MM.1S (cell line): ENCODE data around the gene FADS1.

Experiments
- DNase-seq: peaks from one replicate; pipeline ENCODE4 v3.0.0-alpha.2; 2015
- H2AFZ ChIP-seq: fragments of 300-600 bp; sonication (generic); 2 replicates; pipeline ENCODE4 v1.6.0; 2016; ENCODE audit warnings: antibody characterized with exemption, low read length
- H3F3A ChIP-seq: fragments of 300-600 bp; sonication (generic); 2 replicates; pipeline ENCODE4 v1.6.1; 2016; ENCODE audit warnings: mild to moderate bottlenecking, antibody characterized with exemption, low read length, moderate library complexity, mixed read lengths; ENCODE audit not compliant: insufficient read depth
- H3K27ac ChIP-seq: fragments of 300-600 bp; sonication (generic); 2 replicates; pipeline ENCODE4 v1.5.1; 2016; ENCODE audit warnings: mild to moderate bottlenecking, low read length
- H3K27me3 ChIP-seq: fragments of 300-600 bp; sonication (generic); replicated peaks from 2 replicates; pipeline ENCODE4 v1.6.0; 2016; ENCODE audit warnings: low read length; ENCODE audit not compliant: insufficient read depth
- H3K36me3 ChIP-seq: fragments of 300-600 bp; sonication (generic); replicated peaks from 2 replicates; pipeline ENCODE4 v1.6.1; 2016; ENCODE audit warnings: mild to moderate bottlenecking, low read length, mixed read lengths; ENCODE audit not compliant: insufficient read depth
- H3K4me1 ChIP-seq: fragments of 300-600 bp; sonication (generic); 2 replicates; pipeline ENCODE4 v1.6.1; 2016; ENCODE audit warnings: low read length, mixed read lengths
- H3K4me2 ChIP-seq: fragments of 300-600 bp; sonication (generic); 2 replicates; pipeline ENCODE4 v1.6.0; 2016; ENCODE audit warnings: low read depth, low read length
- H3K4me3 ChIP-seq: fragments of 300-600 bp; sonication (generic); 2 replicates; pipeline ENCODE4 v1.5.1; 2016; ENCODE audit warnings: low read length, mixed read lengths
- H3K79me2 ChIP-seq: fragments of 300-600 bp; sonication (generic); 2 replicates; pipeline ENCODE4 v1.6.1; 2016; ENCODE audit warnings: mixed run types, low read length, mixed read lengths
- H3K9ac ChIP-seq: fragments of 300-600 bp; sonication (generic); 2 replicates; pipeline ENCODE4 v1.6.1; 2016; ENCODE audit warnings: low read length, mixed read lengths
- H3K9me2 ChIP-seq: fragments of 300-600 bp; sonication (generic); replicated peaks from 2 replicates; pipeline ENCODE4 v1.6.1; 2016; ENCODE audit warnings: mild to moderate bottlenecking, low read length, mixed read lengths; ENCODE audit not compliant: insufficient read depth
- H3K9me3 ChIP-seq: fragments of 300-600 bp; sonication (generic); replicated peaks from 2 replicates; pipeline ENCODE4 v1.6.1; 2016; ENCODE audit warnings: mild to moderate bottlenecking, low read length, mixed read lengths; ENCODE audit not compliant: insufficient read depth
- H4K20me1 ChIP-seq: fragments of 300-600 bp; sonication (generic); 2 replicates; pipeline ENCODE4 v1.6.1; 2016; ENCODE audit warnings: mild to moderate bottlenecking, low read length, moderate library complexity, mixed read lengths; ENCODE audit not compliant: insufficient read depth
- CTCF ChIP-seq: fragments of 300-600 bp; sonication (generic); IDR thresholded peaks from 2 replicates; pipeline ENCODE4 v1.5.1; 2016; ENCODE audit warnings: antibody characterized with exemption, low read length, mixed read lengths
- EZH2 ChIP-seq: fragments of 300-600 bp; sonication (generic); optimal IDR thresholded peaks from 2 replicates; pipeline ENCODE3; 2017; ENCODE audit warnings: low read depth, mild to moderate bottlenecking, antibody characterized with exemption, low read length, mixed read lengths
- EZH2phosphoT487 ChIP-seq: fragments of 300-600 bp; sonication (generic); IDR thresholded peaks from 2 replicates; pipeline ENCODE4 v1.6.1; 2018; ENCODE audit warnings: antibody characterized with exemption, low read length

The FADS1 gene

DNA sequence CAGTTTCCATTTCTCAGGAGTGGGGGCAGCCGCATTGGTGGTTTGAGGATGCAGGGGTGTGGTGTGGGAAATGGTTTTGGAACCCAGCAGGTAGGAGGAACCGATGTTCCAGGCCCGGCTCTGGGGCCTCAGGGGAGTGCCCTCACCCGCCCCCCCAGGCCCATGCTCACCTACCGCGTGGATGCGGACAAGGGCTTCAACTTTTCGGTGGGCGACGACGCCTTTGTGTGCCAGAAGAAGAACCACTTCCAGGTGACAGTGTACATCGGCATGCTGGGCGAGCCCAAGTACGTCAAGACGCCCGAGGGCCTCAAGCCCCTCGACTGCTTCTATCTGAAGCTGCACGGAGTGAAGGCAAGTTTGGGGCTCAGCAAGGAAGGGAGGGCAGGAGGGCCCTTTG lies 43.0 kb downstream of the FADS1 start:
- Histone ChIP-seq H3K36me3 (no peaks in the 10 kb centered on the region), H3K79me2 (no peaks in the 10 kb centered on the region), H3K27me3 (peaks cover 26% of the 10 kb centered on the region), H4K20me1 (no peaks in the 10 kb centered on the region), H2AFZ (no peak overlapping the region), H3K27ac (no peak overlapping the region), H3F3A (no peaks in the 10 kb centered on the region), H3K4me3 (no peak overlapping the region), H3K9me2 (no peaks in the 10 kb centered on the region), H3K9ac (no peak overlapping the region), H3K9me3 (no peaks in the 10 kb centered on the region), H3K4me2 (no peak overlapping the region), H3K4me1 (no peaks in the 10 kb centered on the region)
- TF ChIP-seq EZH2phosphoT487 (no peak), CTCF (no peak), EZH2 (no peak)
- DNase-seq: no peak

DNA sequence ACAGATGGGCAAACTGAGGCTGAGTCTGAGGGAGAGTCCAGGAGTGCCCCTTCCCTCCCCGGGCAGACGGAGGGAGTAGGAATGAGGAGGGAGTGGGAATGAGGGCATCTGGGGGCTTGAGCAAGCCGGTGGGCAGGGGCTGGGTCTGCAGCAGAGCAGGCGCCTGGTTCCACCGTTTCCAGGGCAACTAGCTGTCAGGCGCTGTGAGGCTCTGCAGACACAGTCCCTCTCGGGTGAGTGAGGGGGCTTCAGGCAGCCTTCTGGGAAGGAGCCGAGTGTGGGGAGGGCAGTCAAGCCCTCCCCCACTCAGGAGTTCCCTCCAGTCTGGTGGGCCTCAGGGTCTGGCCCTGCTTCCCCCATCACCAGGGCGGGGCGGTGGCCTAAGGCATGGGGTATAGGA lies 43.4 kb downstream of the FADS1 start:
- no peak overlapping the region for H3K27ac ChIP-seq
- no peaks in the 10 kb centered on the region for H3K4me1 ChIP-seq
- H4K20me1 ChIP-seq: no peaks in the 10 kb centered on the region
- H3K9me3 ChIP-seq: no peaks in the 10 kb centered on the region
- H3K9ac ChIP-seq: no peak overlapping the region
- DNase-seq: no peak
- peaks cover 26% of the 10 kb centered on the region for H3K27me3 ChIP-seq
- H2AFZ ChIP-seq: no peak overlapping the region
- no peak overlapping the region for H3K4me3 ChIP-seq
- H3K9me2 ChIP-seq: no peaks in the 10 kb centered on the region
- TF ChIP-seq EZH2phosphoT487 (no peak), EZH2 (no peak), CTCF (no peak)
- H3K79me2 ChIP-seq: no peaks in the 10 kb centered on the region
- H3K4me2 ChIP-seq: no peak overlapping the region
- H3K36me3 ChIP-seq: no peaks in the 10 kb centered on the region
- no peaks in the 10 kb centered on the region for H3F3A ChIP-seq

GRCh38 chr11:61771985-61772455 lies 44.8 kb downstream of the FADS1 start:
- Histone ChIP-seq H3K4me3 (no peak overlapping the region), H3K27me3 (peaks cover 26% of the 10 kb centered on the region), H3K9me3 (no peaks in the 10 kb centered on the region), H3K79me2 (no peaks in the 10 kb centered on the region), H3K9me2 (no peaks in the 10 kb centered on the region), H2AFZ (no peak overlapping the region), H3K9ac (no peak overlapping the region), H3K27ac (no peak overlapping the region), H3F3A (no peaks in the 10 kb centered on the region), H3K4me1 (no peaks in the 10 kb centered on the region), H3K36me3 (no peaks in the 10 kb centered on the region), H4K20me1 (no peaks in the 10 kb centered on the region), H3K4me2 (no peak overlapping the region)
- DNase-seq: no peak
- TF ChIP-seq CTCF (no peak), EZH2phosphoT487 (no peak), EZH2 (no peak)
